Astrocyte (in vitro differentiated cells and primary cell): ENCODE results near the gene PCSK1N. TPM values are rescaled to one million over a fixed set of nuclear protein-coding genes. Genes with fewer than 3 reads are reported as not detected.

Experiments
- DNase-seq: peaks from one replicate; pipeline ENCODE4 v3.0.0-alpha.2; 2010; ENCODE audit warnings: low read depth
- FAIRE-seq: peaks from 2 replicates; lab custom pipeline; 2011; peaks lifted over from hg19 to GRCh38; lab: Jason Lieb, UNC
- H2AFZ ChIP-seq: 2 replicates; pipeline ENCODE4 v1.6.0; 2012; ENCODE audit warnings: low read depth, low read length, inconsistent platforms
- H3K27ac ChIP-seq: 2 replicates; pipeline ENCODE4 v1.5.1; 2011; ENCODE audit warnings: low read depth, low read length, inconsistent platforms
- H3K27me3 ChIP-seq: 2 replicates; pipeline ENCODE4 v1.6.0; 2011; ENCODE audit warnings: low read length, inconsistent platforms; ENCODE audit not compliant: insufficient read depth
- H3K36me3 ChIP-seq: 2 replicates; pipeline ENCODE4 v1.5.1; 2011; ENCODE audit warnings: low read length, inconsistent platforms; ENCODE audit not compliant: insufficient read depth
- H3K4me1 ChIP-seq: 2 replicates; pipeline ENCODE4 v1.5.1; 2011; ENCODE audit warnings: low read length, inconsistent platforms; ENCODE audit not compliant: insufficient read depth
- H3K4me2 ChIP-seq: 2 replicates; pipeline ENCODE4 v1.6.0; 2012; ENCODE audit warnings: low read length, inconsistent platforms
- H3K4me3 ChIP-seq: 2 replicates; pipeline ENCODE4 v1.5.1; 2011; ENCODE audit warnings: low read depth, mild to moderate bottlenecking, low read length, inconsistent platforms; ENCODE audit not compliant: insufficient read depth
- H3K79me2 ChIP-seq: 2 replicates; pipeline ENCODE4 v1.6.0; 2012; ENCODE audit warnings: mild to moderate bottlenecking, low read length, inconsistent platforms; ENCODE audit not compliant: insufficient read depth
- H3K9ac ChIP-seq: 2 replicates; pipeline ENCODE4 v1.6.0; 2012; ENCODE audit warnings: mild to moderate bottlenecking, low read length, inconsistent platforms
- H3K9me3 ChIP-seq: 2 replicates; pipeline ENCODE4 v1.5.1; 2012; ENCODE audit warnings: low read depth, mild to moderate bottlenecking, low read length, inconsistent platforms; ENCODE audit not compliant: insufficient read depth
- H4K20me1 ChIP-seq: 2 replicates; pipeline ENCODE4 v1.6.0; 2012; ENCODE audit warnings: low read length, inconsistent platforms; ENCODE audit not compliant: insufficient read depth
- H3K27ac Mint-ChIP-seq: one replicate; pipeline ENCODE4 v1.8.0; 2021; ENCODE audit warnings: mild to moderate bottlenecking, mixed read lengths; ENCODE audit not compliant: unreplicated experiment
- H3K27me3 Mint-ChIP-seq: one replicate; pipeline ENCODE4 v1.8.0; 2021; ENCODE audit warnings: low read depth, mixed read lengths; ENCODE audit not compliant: unreplicated experiment
- H3K36me3 Mint-ChIP-seq: one replicate; pipeline ENCODE4 v1.8.0; 2021; ENCODE audit warnings: low read depth, mixed read lengths; ENCODE audit not compliant: unreplicated experiment
- H3K4me1 Mint-ChIP-seq: one replicate; pipeline ENCODE4 v1.8.0; 2021; ENCODE audit warnings: low read depth, mixed read lengths; ENCODE audit not compliant: unreplicated experiment
- H3K4me3 Mint-ChIP-seq: one replicate; pipeline ENCODE4 v1.8.0; 2021; ENCODE audit warnings: mild to moderate bottlenecking, moderate library complexity, mixed read lengths; ENCODE audit not compliant: unreplicated experiment
- H3K9me3 Mint-ChIP-seq: one replicate; pipeline ENCODE4 v1.8.0; 2021; ENCODE audit warnings: mild to moderate bottlenecking, mixed read lengths; ENCODE audit not compliant: unreplicated experiment
- CTCF ChIP-seq: IDR thresholded peaks from 2 replicates; pipeline ENCODE4 v1.5.1; 2011; ENCODE audit warnings: low read depth, mild to moderate bottlenecking, inconsistent platforms, low read length, moderate library complexity; ENCODE audit not compliant: insufficient read depth
- EZH2 ChIP-seq: IDR thresholded peaks from 2 replicates; pipeline ENCODE4 v1.6.1; 2012; ENCODE audit warnings: mild to moderate bottlenecking, low read length, inconsistent platforms; ENCODE audit not compliant: insufficient read depth
- total RNA-seq: library from RNA; stranded (reverse); gene quantifications from 2 replicates; pipeline ENCODE4 v1.2.1, GENCODE V29; 2021

Gene PCSK1N
- total RNA-seq, 1 donor from 2014 or later = 62.0 TPM

- Histone ChIP-seq H3K27ac (no peak overlapping the region), H3K4me3 (no peak overlapping the region), H3K36me3 (no peaks in the 10 kb centered on the region), H4K20me1 (no peaks in the 10 kb centered on the region), H3K27me3 (peaks cover 8% of the 10 kb centered on the region), H3K79me2 (no peaks in the 10 kb centered on the region), H3K4me2 (no peak overlapping the region), H3K9me3 (no peaks in the 10 kb centered on the region), H2AFZ (no peak overlapping the region), H3K4me1 (no peaks in the 10 kb centered on the region), H3K9ac (no peak overlapping the region)
- Mint-ChIP-seq H3K36me3 (peaks cover 5% of the 10 kb centered on the region), H3K9me3 (no peaks in the 10 kb centered on the region), H3K4me3 (no peak overlapping the region), H3K27ac (no peak overlapping the region), H3K4me1 (no peaks in the 10 kb centered on the region), H3K27me3 (peaks cover 24% of the 10 kb centered on the region)
- FAIRE-seq (no peak), DNase-seq (no peak)
- TF ChIP-seq EZH2 (peak; percentile 3), CTCF (no peak)
Measured at GRCh38 chrX:48831136-48831908, 4.1 kb downstream of the PCSK1N start.

GRCh38 chrX:48829016-48829735, 6.2 kb downstream of the PCSK1N start:
- FAIRE-seq = no peak
- no peak overlapping the region for H3K27ac Mint-ChIP-seq

More at GRCh38 chrX:48829016-48829735, 6.2 kb downstream of the PCSK1N start:
- Mint-ChIP-seq H3K9me3 (no peaks in the 10 kb centered on the region), H3K36me3 (peaks cover 7% of the 10 kb centered on the region), H3K4me1 (no peaks in the 10 kb centered on the region), H3K27me3 (peaks cover 24% of the 10 kb centered on the region), H3K4me3 (no peak overlapping the region)
- TF ChIP-seq CTCF = no peak
- no peak for TF ChIP-seq EZH2
- Histone ChIP-seq H2AFZ (no peak overlapping the region), H4K20me1 (no peaks in the 10 kb centered on the region), H3K27ac (no peak overlapping the region), H3K36me3 (no peaks in the 10 kb centered on the region), H3K4me3 (no peak overlapping the region), H3K79me2 (no peaks in the 10 kb centered on the region), H3K9me3 (no peaks in the 10 kb centered on the region), H3K4me1 (no peaks in the 10 kb centered on the region), H3K27me3 (peaks cover 5% of the 10 kb centered on the region), H3K9ac (no peak overlapping the region), H3K4me2 (no peak overlapping the region)
- no peak for DNase-seq
